Measurements from ENCODE around the gene NFASC.

Gene NFASC

DNA sequence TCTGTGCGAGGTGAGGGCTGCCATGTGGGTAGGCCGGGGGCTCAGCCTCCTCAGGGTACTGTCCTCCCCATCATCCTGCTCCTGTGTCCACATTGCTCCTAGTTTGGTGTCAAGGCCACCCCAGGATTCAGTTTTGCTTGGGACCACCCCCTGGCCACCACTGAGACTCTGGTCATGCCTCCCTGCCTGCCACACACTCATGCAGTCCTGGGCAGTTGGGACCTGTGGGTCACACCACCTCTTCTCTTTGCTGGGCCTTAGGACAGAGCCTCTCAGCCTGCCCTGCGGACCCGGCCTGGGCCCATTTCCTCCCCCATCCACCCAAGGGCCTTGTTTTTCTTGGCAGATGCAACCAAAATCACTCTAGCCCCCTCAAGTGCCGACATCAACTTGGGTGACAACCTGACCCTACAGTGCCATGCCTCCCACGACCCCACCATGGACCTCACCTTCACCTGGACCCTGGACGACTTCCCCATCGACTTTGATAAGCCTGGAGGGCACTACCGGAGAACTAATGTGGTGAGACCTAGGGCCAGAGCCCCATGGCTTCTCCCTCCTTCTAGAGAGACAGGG is 194.2 kb downstream of the NFASC start:
- TF ChIP-seq EZH2phosphoT487 (IDR thresholded peaks at IDR 0.05; ENCODE audit: borderline replicate concordance, low read length) = no peak
- TF ChIP-seq, protein P1, sequence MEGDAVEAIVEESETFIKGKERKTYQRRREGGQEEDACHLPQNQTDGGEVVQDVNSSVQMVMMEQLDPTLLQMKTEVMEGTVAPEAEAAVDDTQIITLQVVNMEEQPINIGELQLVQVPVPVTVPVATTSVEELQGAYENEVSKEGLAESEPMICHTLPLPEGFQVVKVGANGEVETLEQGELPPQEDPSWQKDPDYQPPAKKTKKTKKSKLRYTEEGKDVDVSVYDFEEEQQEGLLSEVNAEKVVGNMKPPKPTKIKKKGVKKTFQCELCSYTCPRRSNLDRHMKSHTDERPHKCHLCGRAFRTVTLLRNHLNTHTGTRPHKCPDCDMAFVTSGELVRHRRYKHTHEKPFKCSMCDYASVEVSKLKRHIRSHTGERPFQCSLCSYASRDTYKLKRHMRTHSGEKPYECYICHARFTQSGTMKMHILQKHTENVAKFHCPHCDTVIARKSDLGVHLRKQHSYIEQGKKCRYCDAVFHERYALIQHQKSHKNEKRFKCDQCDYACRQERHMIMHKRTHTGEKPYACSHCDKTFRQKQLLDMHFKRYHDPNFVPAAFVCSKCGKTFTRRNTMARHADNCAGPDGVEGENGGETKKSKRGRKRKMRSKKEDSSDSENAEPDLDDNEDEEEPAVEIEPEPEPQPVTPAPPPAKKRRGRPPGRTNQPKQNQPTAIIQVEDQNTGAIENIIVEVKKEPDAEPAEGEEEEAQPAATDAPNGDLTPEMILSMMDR (IDR thresholded peaks at IDR 0.05; ENCODE audit: low read depth, low read length, poor library complexity, severe bottlenecking) = no peak
- H3K4me1 ChIP-seq (ENCODE audit: control insufficient read depth, low read length) = no peaks in the 10 kb centered on the region
- H4K20me1 ChIP-seq (ENCODE audit: control insufficient read depth, insufficient read depth, low read depth, low read length) = no peaks in the 10 kb centered on the region
- no peaks in the 10 kb centered on the region for H3F3A ChIP-seq (ENCODE audit: control insufficient read depth, insufficient read depth)
- H3K4me3 ChIP-seq (ENCODE audit: low read length) = no peak overlapping the region
- no peak overlapping the region for H3K27ac ChIP-seq (ENCODE audit: low read depth, low read length)
- no peaks in the 10 kb centered on the region for H3K79me2 ChIP-seq (ENCODE audit: control insufficient read depth, low read length)
- no peaks in the 10 kb centered on the region for H3K9me3 ChIP-seq (ENCODE audit: control insufficient read depth, insufficient read depth, low read length)
- no peaks in the 10 kb centered on the region for H3K27me3 ChIP-seq (ENCODE audit: control insufficient read depth, low read length)
- no peaks in the 10 kb centered on the region for H3K9me2 ChIP-seq (replicated peaks; ENCODE audit: control insufficient read depth, low read length)
- H3K36me3 ChIP-seq (ENCODE audit: control insufficient read depth, low read length) = no peaks in the 10 kb centered on the region
- H3K4me2 ChIP-seq (ENCODE audit: low read length) = no peak overlapping the region

DNA sequence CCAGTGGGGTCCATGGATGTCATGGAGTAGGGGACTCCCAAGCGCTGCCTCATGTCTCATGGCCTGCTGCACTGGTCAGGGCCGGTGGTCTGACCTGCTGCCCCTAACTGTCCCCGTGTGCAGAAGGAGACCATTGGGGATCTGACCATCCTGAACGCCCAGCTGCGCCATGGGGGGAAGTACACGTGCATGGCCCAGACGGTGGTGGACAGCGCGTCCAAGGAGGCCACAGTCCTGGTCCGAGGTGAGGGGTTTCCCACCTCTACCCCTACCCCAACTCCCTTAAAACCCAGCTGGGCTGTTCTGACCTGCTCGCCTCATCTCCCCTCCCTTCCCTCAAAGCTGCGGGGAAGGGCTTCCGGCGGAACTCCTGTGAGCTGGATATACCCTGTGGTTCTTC is 195.0 kb downstream of the NFASC start:
- Histone ChIP-seq H3K79me2 (ENCODE audit: control insufficient read depth, low read length) (no peaks in the 10 kb centered on the region), H3K36me3 (ENCODE audit: control insufficient read depth, low read length) (no peaks in the 10 kb centered on the region), H3F3A (ENCODE audit: control insufficient read depth, insufficient read depth) (no peaks in the 10 kb centered on the region), H3K9me3 (ENCODE audit: control insufficient read depth, insufficient read depth, low read length) (no peaks in the 10 kb centered on the region), H3K27me3 (ENCODE audit: control insufficient read depth, low read length) (no peaks in the 10 kb centered on the region), H4K20me1 (ENCODE audit: control insufficient read depth, insufficient read depth, low read depth, low read length) (no peaks in the 10 kb centered on the region), H3K9me2 (replicated peaks; ENCODE audit: control insufficient read depth, low read length) (no peaks in the 10 kb centered on the region), H3K4me1 (ENCODE audit: control insufficient read depth, low read length) (no peaks in the 10 kb centered on the region), H3K27ac (ENCODE audit: low read depth, low read length) (no peak overlapping the region), H3K4me2 (ENCODE audit: low read length) (no peak overlapping the region), H3K4me3 (ENCODE audit: low read length) (no peak overlapping the region)
- TF ChIP-seq, protein P1 (IDR thresholded peaks at IDR 0.05; ENCODE audit: low read depth, low read length, poor library complexity, severe bottlenecking) = no peak
- TF ChIP-seq EZH2phosphoT487 (IDR thresholded peaks at IDR 0.05; ENCODE audit: borderline replicate concordance, low read length) = no peak

DNA sequence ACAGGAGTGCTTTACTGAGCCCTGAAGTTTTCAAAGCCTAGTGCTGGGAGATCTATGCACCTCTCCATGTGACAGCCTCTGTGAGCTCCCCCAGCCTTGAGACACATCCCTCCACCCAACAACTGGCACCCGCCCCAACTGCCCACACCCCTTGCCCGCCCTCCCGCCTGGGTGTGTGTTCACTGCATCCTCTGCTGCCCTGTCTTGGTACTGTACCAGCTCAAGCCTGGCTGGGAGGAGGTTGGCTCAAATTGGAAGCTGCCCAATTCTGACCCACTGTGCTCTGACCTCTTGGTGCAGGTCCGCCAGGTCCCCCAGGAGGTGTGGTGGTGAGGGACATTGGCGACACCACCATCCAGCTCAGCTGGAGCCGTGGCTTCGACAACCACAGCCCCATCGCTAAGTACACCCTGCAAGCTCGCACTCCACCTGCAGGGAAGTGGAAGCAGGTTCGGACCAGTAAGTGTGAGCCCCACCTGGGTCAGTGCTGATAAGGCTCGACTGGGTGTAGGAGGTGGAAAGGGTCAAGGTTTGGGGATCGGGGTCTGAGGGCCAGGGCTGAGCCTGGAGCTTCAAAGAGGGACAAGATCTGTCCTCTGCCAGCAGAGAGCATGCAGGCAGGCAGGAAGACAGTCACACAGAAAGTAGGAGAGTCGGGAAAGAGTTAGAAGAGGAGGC is 195.6 kb downstream of the NFASC start:
- Histone ChIP-seq H3F3A (ENCODE audit: control insufficient read depth, insufficient read depth) (no peaks in the 10 kb centered on the region), H3K9me3 (ENCODE audit: control insufficient read depth, insufficient read depth, low read length) (no peaks in the 10 kb centered on the region), H3K4me3 (ENCODE audit: low read length) (no peak overlapping the region), H3K4me1 (ENCODE audit: control insufficient read depth, low read length) (no peaks in the 10 kb centered on the region), H3K36me3 (ENCODE audit: control insufficient read depth, low read length) (no peaks in the 10 kb centered on the region), H3K9me2 (replicated peaks; ENCODE audit: control insufficient read depth, low read length) (no peaks in the 10 kb centered on the region), H3K27ac (ENCODE audit: low read depth, low read length) (no peak overlapping the region), H3K27me3 (ENCODE audit: control insufficient read depth, low read length) (no peaks in the 10 kb centered on the region), H4K20me1 (ENCODE audit: control insufficient read depth, insufficient read depth, low read depth, low read length) (no peaks in the 10 kb centered on the region), H3K79me2 (ENCODE audit: control insufficient read depth, low read length) (no peaks in the 10 kb centered on the region), H3K4me2 (ENCODE audit: low read length) (no peak overlapping the region)
- TF ChIP-seq, protein P1 (IDR thresholded peaks at IDR 0.05; ENCODE audit: low read depth, low read length, poor library complexity, severe bottlenecking) = no peak
- TF ChIP-seq EZH2phosphoT487 (IDR thresholded peaks at IDR 0.05; ENCODE audit: borderline replicate concordance, low read length) = no peak
